OCI-LY1 (cell line): ENCODE results near the gene CYBRD1.
"Not testable (repeated sequence)": the region's sequence is repeated elsewhere in the genome, so short reads cannot be mapped to it uniquely, and the experiment has no call there.

Source experiments
- H2AFZ ChIP-seq: fragments of 200-600 bp; sonication (generic), shearing (Covaris generic); 2 replicates; pipeline ENCODE4 v1.6.0; 2014; ENCODE audit warnings: antibody characterized with exemption, mild to moderate bottlenecking, low read length
- H3F3A ChIP-seq: fragments of 200-600 bp; sonication (generic), shearing (Covaris generic); 2 replicates; pipeline ENCODE4 v1.6.0; 2014; ENCODE audit warnings: mild to moderate bottlenecking, antibody characterized with exemption, low read length, moderate library complexity; ENCODE audit not compliant: insufficient read depth
- H3K27ac ChIP-seq: fragments of 200-600 bp; sonication (generic); 2 replicates; pipeline ENCODE4 v1.5.1; 2014; ENCODE audit warnings: low read length, mixed run types, mild to moderate bottlenecking, low read depth; ENCODE audit not compliant: poor library complexity, severe bottlenecking
- H3K27me3 ChIP-seq: fragments of 200-600 bp; sonication (generic); 2 replicates; pipeline ENCODE4 v1.6.0; 2014; ENCODE audit warnings: antibody characterized with exemption, mild to moderate bottlenecking, low read length, moderate library complexity; ENCODE audit not compliant: insufficient read depth
- H3K36me3 ChIP-seq: fragments of 200-600 bp; sonication (generic); 2 replicates; pipeline ENCODE4 v1.6.1; 2014; ENCODE audit warnings: mild to moderate bottlenecking, antibody characterized with exemption, low read length, moderate library complexity, mixed read lengths; ENCODE audit not compliant: insufficient read depth
- H3K4me1 ChIP-seq: fragments of 200-600 bp; sonication (generic); 2 replicates; pipeline ENCODE4 v1.5.1; 2014; ENCODE audit warnings: mild to moderate bottlenecking, low read length, moderate library complexity; ENCODE audit not compliant: insufficient read depth, severe bottlenecking
- H3K4me2 ChIP-seq: fragments of 200-600 bp; sonication (generic), shearing (Covaris generic); 2 replicates; pipeline ENCODE4 v1.6.1; 2014; ENCODE audit warnings: low read length
- H3K4me3 ChIP-seq: fragments of 200-600 bp; sonication (generic); 2 replicates; pipeline ENCODE4 v1.5.1; 2014; ENCODE audit warnings: low read length, low read depth, mild to moderate bottlenecking, mixed read lengths; ENCODE audit not compliant: poor library complexity, severe bottlenecking
- H3K79me2 ChIP-seq: fragments of 200-600 bp; shearing (Covaris generic); 2 replicates; pipeline ENCODE4 v1.6.1; 2016; ENCODE audit warnings: mixed run types, low read length, mixed read lengths; ENCODE audit not compliant: insufficient read depth
- H3K9ac ChIP-seq: fragments of 200-600 bp; sonication (generic), shearing (Covaris generic); 2 replicates; pipeline ENCODE4 v1.6.1; 2014; ENCODE audit warnings: mild to moderate bottlenecking, low read length, mixed read lengths
- H3K9me2 ChIP-seq: fragments of 200-600 bp; sonication (generic), shearing (Covaris generic); 2 replicates; pipeline ENCODE4 v1.6.1; 2014; ENCODE audit warnings: low read depth, mild to moderate bottlenecking, low read length, mixed read lengths
- H3K9me3 ChIP-seq: fragments of 200-600 bp; shearing (Covaris generic); 2 replicates; pipeline ENCODE4 v1.6.1; 2014; ENCODE audit warnings: low read length, mixed read lengths
- H4K20me1 ChIP-seq: fragments of 200-600 bp; sonication (generic), shearing (Covaris generic); 2 replicates; pipeline ENCODE4 v1.6.0; 2016; ENCODE audit warnings: mild to moderate bottlenecking, low read length; ENCODE audit not compliant: insufficient read depth
- EZH2 ChIP-seq: fragments of 200-600 bp; sonication (generic), shearing (Covaris generic); IDR thresholded peaks from 2 replicates; pipeline ENCODE4 v1.8.0; 2017; ENCODE audit warnings: borderline replicate concordance, mixed run types, mild to moderate bottlenecking, antibody characterized with exemption, low read length, moderate library complexity, mixed read lengths
- TF ChIP-seq, protein P1 (sequence below): fragments of 200-600 bp; sonication (generic), shearing (Covaris generic); IDR thresholded peaks from 2 replicates; pipeline ENCODE4 v1.5.1; 2017; ENCODE audit warnings: mild to moderate bottlenecking, antibody characterized with exemption, low read length, moderate library complexity, mixed read lengths

The CYBRD1 gene

DNA sequence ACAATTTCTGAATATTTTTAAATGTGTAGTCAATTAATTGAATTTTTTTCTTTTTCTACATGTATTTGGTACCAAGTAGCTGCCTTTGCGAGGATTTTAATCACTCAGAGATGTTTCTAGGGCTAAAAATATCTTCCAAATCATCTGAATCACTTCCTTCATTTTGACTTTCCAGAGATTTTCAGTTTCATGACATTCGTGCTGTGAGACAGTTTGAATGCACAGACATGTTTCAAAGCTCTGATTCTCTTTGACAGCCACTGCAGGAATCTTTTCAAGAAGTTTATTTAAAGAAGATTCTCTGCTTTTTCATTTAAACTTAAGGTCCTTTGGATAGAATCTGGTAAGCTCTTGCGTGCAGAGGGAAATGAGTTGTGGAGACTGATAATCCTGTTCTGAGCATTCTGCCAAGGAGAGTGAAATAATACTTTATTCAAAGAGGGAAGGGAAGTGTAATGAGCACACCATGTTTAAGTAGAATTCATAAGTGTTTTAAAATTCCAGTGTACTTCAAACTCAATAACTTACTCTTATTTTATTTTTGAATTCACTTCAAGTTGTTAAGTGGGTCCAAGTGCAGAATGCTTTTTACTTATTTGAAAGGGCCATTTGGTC, 9.7 kb downstream of the CYBRD1 start:
- TF ChIP-seq EZH2, result no peak
- TF ChIP-seq, protein P1, sequence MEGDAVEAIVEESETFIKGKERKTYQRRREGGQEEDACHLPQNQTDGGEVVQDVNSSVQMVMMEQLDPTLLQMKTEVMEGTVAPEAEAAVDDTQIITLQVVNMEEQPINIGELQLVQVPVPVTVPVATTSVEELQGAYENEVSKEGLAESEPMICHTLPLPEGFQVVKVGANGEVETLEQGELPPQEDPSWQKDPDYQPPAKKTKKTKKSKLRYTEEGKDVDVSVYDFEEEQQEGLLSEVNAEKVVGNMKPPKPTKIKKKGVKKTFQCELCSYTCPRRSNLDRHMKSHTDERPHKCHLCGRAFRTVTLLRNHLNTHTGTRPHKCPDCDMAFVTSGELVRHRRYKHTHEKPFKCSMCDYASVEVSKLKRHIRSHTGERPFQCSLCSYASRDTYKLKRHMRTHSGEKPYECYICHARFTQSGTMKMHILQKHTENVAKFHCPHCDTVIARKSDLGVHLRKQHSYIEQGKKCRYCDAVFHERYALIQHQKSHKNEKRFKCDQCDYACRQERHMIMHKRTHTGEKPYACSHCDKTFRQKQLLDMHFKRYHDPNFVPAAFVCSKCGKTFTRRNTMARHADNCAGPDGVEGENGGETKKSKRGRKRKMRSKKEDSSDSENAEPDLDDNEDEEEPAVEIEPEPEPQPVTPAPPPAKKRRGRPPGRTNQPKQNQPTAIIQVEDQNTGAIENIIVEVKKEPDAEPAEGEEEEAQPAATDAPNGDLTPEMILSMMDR, result no peak
- H3F3A ChIP-seq, result no peaks in the 10 kb centered on the region
- H3K4me3 ChIP-seq, result no peak overlapping the region
- H3K9ac ChIP-seq, result no peak overlapping the region
- no peak overlapping the region for H3K4me2 ChIP-seq
- H3K79me2 ChIP-seq, result no peaks in the 10 kb centered on the region
- H2AFZ ChIP-seq, result no peak overlapping the region
- H3K9me2 ChIP-seq, result no peaks in the 10 kb centered on the region
- no peaks in the 10 kb centered on the region for H3K27me3 ChIP-seq
- H4K20me1 ChIP-seq, result no peaks in the 10 kb centered on the region
- H3K36me3 ChIP-seq, result no peaks in the 10 kb centered on the region
- no peaks in the 10 kb centered on the region for H3K4me1 ChIP-seq
- H3K9me3 ChIP-seq, result peaks cover 4% of the 10 kb centered on the region; the same call in 1 of the 2 replicates
- no peak overlapping the region for H3K27ac ChIP-seq

DNA sequence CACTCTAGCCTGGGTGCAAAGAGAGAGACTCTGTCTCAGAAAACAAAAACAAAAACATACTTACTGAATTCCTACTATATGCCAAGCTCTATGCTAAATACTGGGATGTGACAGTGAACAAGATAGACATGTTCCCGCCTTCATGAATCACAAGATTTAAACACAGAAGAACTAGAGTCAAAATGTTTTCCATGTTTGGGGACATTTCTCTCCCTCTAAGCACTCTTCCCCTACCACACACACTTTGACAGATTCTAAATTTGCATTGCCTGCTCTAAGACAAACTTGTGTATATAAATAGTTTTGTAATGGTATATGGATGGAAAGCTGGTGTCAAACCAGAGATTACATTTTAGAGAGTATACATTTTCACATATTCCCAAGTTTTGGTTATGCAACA, 11.1 kb downstream of the CYBRD1 start:
- Histone ChIP-seq H2AFZ (no peak overlapping the region), H3K4me2 (no peak overlapping the region), H3F3A (no peaks in the 10 kb centered on the region), H3K36me3 (no peaks in the 10 kb centered on the region), H3K79me2 (no peaks in the 10 kb centered on the region), H4K20me1 (no peaks in the 10 kb centered on the region), H3K9ac (no peak overlapping the region), H3K9me3 (peaks cover 4% of the 10 kb centered on the region; the same call in 1 of the 2 replicates), H3K4me3 (no peak overlapping the region), H3K4me1 (no peaks in the 10 kb centered on the region), H3K27me3 (no peaks in the 10 kb centered on the region), H3K9me2 (no peaks in the 10 kb centered on the region), H3K27ac (no peak overlapping the region)
- TF ChIP-seq EZH2, result no peak
- TF ChIP-seq, protein P1, result no peak

DNA sequence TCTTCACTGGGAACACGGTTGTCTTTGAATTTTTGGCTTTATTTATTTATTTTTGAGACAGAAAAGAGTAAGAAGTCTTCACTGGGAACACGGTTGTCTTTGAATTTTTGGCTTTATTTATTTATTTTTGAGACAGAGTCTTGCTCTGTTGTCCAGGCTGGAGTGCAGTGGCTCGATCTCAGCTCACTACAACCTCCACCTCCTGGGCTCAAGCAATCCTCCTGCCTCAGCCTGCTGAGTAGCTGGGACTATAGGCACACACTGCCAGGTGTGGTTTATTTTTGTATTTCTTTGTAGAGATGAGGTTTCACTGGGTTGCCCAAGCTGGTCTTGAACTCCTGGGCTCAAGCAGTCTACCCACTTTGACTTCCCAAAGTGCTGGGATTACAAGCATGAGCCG, 13.3 kb downstream of the CYBRD1 start:
- not testable (repeated sequence) for H3K4me2 ChIP-seq, H2AFZ ChIP-seq

DNA sequence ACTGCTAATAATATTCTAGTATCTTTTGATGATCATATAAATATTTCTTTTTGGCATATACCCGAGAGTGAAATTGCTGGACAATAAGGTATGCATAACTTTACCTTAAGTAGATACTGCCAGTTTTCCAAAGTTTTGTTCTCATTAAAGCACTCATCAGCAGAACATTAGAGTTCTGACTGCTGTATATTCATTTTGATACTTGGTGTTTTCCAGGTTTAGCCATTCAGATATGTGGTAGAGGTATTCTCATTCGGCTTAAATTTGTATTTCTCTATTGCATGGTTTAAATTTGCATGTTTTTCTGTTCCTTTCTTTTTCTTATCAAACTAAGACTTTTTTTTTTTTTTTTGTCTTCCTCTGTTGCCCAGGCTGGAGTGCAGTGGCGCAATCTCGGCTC, 18.2 kb downstream of the CYBRD1 start:
- no peaks in the 10 kb centered on the region for H3K27me3 ChIP-seq
- H3K4me2 ChIP-seq, result no peak overlapping the region
- no peaks in the 10 kb centered on the region for H3K4me1 ChIP-seq
- H3K9ac ChIP-seq, result no peak overlapping the region
- H3K36me3 ChIP-seq, result no peaks in the 10 kb centered on the region
- no peaks in the 10 kb centered on the region for H3F3A ChIP-seq
- no peaks in the 10 kb centered on the region for H3K9me3 ChIP-seq
- no peak overlapping the region for H3K4me3 ChIP-seq
- no peak overlapping the region for H2AFZ ChIP-seq
- no peaks in the 10 kb centered on the region for H3K79me2 ChIP-seq
- H4K20me1 ChIP-seq, result no peaks in the 10 kb centered on the region
- TF ChIP-seq, protein P1, result no peak
- no peak for TF ChIP-seq EZH2
- H3K27ac ChIP-seq, result no peak overlapping the region
- no peaks in the 10 kb centered on the region for H3K9me2 ChIP-seq

More for the DNA sequence above, 13.3 kb downstream of the CYBRD1 start:
- not testable (repeated sequence) for H3K9me3 ChIP-seq, H3K79me2 ChIP-seq, H3K9ac ChIP-seq, H3K9me2 ChIP-seq, H3K27me3 ChIP-seq, H3K4me3 ChIP-seq, H3K36me3 ChIP-seq, H3F3A ChIP-seq, H3K27ac ChIP-seq, H4K20me1 ChIP-seq, H3K4me1 ChIP-seq
